WTC11 (cell line): Measurements from ENCODE around the gene SYTL5. TPM values are rescaled to one million over a fixed set of nuclear protein-coding genes. Genes with fewer than 3 reads are reported as not detected.

ENCODE experiments used
- ATAC-seq: fragments of 200-7000 bp; cut with Tn5 transposase; 2 replicates; pipeline ENCODE4 v1.10.0; 2021; ENCODE audit warnings: mild to moderate bottlenecking, moderate library complexity
- CTCF ChIA-PET: fragments of 300-600 bp; sonication (Branson Sonifier 250); formaldehyde crosslinking; loops from one replicate; lab custom pipeline; 2021; ENCODE audit warnings: antibody characterized with exemption; lab: Charles Lee
- POLR2A ChIA-PET: fragments of 350-600 bp; sonication (Branson Sonifier 250); formaldehyde crosslinking; loops from one replicate; lab custom pipeline; 2021; ENCODE audit warnings: antibody characterized with exemption; lab: Charles Lee
- DNase-seq: peaks from one replicate; pipeline ENCODE4 v3.0.0; 2021; ENCODE audit warnings: low spot score
- H3K27ac Mint-ChIP-seq: 2 replicates; pipeline ENCODE4 v1.8.0; 2021; ENCODE audit warnings: mixed read lengths
- H3K27me3 Mint-ChIP-seq: 2 replicates; pipeline ENCODE4 v1.8.0; 2021; ENCODE audit warnings: low read depth, mild to moderate bottlenecking, moderate library complexity, mixed read lengths
- H3K36me3 Mint-ChIP-seq: 2 replicates; pipeline ENCODE4 v1.8.0; 2021; ENCODE audit warnings: mixed read lengths
- H3K4me1 Mint-ChIP-seq: 2 replicates; pipeline ENCODE4 v1.8.0; 2022; ENCODE audit warnings: mixed read lengths
- H3K4me3 Mint-ChIP-seq: 2 replicates; pipeline ENCODE4 v1.8.0; 2021; ENCODE audit warnings: mild to moderate bottlenecking, moderate library complexity, mixed read lengths
- H3K9me3 Mint-ChIP-seq: 2 replicates; pipeline ENCODE4 v1.8.0; 2021; ENCODE audit warnings: mixed read lengths
- ATF3 ChIP-seq: sonication (generic); formaldehyde crosslinking; conservative IDR thresholded peaks from 2 replicates; pipeline ENCODE4 v1.8.1; 2022; ENCODE audit warnings: mild to moderate bottlenecking, missing genetic modification reagents
- CDX4 ChIP-seq: fragments of 250-450 bp; sonication (Bioruptor Pico); IDR thresholded peaks from 2 replicates; pipeline ENCODE4 v1.9.0; 2021; ENCODE audit warnings: moderate library complexity, mild to moderate bottlenecking, inconsistent platforms, borderline replicate concordance
- CTCF ChIP-seq: fragments of 200-600 bp; IDR thresholded peaks from 2 replicates; pipeline ENCODE4 v1.8.0; 2022; ENCODE audit warnings: antibody characterized with exemption
- E2F1 ChIP-seq: sonication (generic); formaldehyde crosslinking; IDR thresholded peaks from 2 replicates; pipeline ENCODE4 v1.8.0; 2022; ENCODE audit warnings: mild to moderate bottlenecking, missing genetic modification reagents
- ETV6 ChIP-seq: sonication (generic); formaldehyde crosslinking; IDR thresholded peaks from 2 replicates; pipeline ENCODE4 v1.8.1; 2022; ENCODE audit warnings: mild to moderate bottlenecking, missing genetic modification reagents
- HMGXB4 ChIP-seq: sonication (generic); formaldehyde crosslinking; IDR thresholded peaks from 2 replicates; pipeline ENCODE4 v1.8.1; 2023; ENCODE audit warnings: mild to moderate bottlenecking, moderate library complexity, missing genetic modification reagents
- NFE2L1 ChIP-seq: sonication (generic); formaldehyde crosslinking; IDR thresholded peaks from 2 replicates; pipeline ENCODE4 v1.8.1; 2023; ENCODE audit warnings: missing genetic modification reagents
- NR3C1 ChIP-seq: sonication (generic); formaldehyde crosslinking; conservative IDR thresholded peaks from 2 replicates; pipeline ENCODE4 v1.8.1; 2023; ENCODE audit warnings: low read depth, mild to moderate bottlenecking, missing genetic modification reagents
- PREB ChIP-seq: sonication (generic); formaldehyde crosslinking; IDR thresholded peaks from 2 replicates; pipeline ENCODE4 v1.8.1; 2022; ENCODE audit warnings: mild to moderate bottlenecking, missing genetic modification reagents, moderate library complexity, borderline replicate concordance
- SMAD4 ChIP-seq: sonication (generic); formaldehyde crosslinking; IDR thresholded peaks from 2 replicates; pipeline ENCODE4 v1.8.0; 2022; ENCODE audit warnings: mild to moderate bottlenecking, missing genetic modification reagents
- SP1 ChIP-seq: sonication (generic); formaldehyde crosslinking; conservative IDR thresholded peaks from 2 replicates; pipeline ENCODE4 v1.8.1; 2022; ENCODE audit warnings: missing genetic modification reagents
- TEAD1 ChIP-seq: sonication (generic); formaldehyde crosslinking; IDR thresholded peaks from 2 replicates; pipeline ENCODE4 v1.8.0; 2022; ENCODE audit warnings: mild to moderate bottlenecking, missing genetic modification reagents
- ZBTB43 ChIP-seq: sonication (generic); formaldehyde crosslinking; IDR thresholded peaks from 2 replicates; pipeline ENCODE4 v1.8.1; 2023; ENCODE audit warnings: mild to moderate bottlenecking, missing genetic modification reagents
- ZNF317 ChIP-seq: sonication (generic); formaldehyde crosslinking; IDR thresholded peaks from 2 replicates; pipeline ENCODE4 v1.8.1; 2023; ENCODE audit warnings: low read depth, mild to moderate bottlenecking, moderate library complexity, missing genetic modification reagents, borderline replicate concordance
- ZNF396 ChIP-seq: fragments of 250-450 bp; sonication (Bioruptor Pico); IDR thresholded peaks from 2 replicates; pipeline ENCODE4 v1.8.0; 2021; ENCODE audit warnings: mild to moderate bottlenecking, moderate library complexity, borderline replicate concordance
- ZNF425 ChIP-seq: fragments of 250-450 bp; sonication (Bioruptor Pico); conservative IDR thresholded peaks from 2 replicates; pipeline ENCODE4 v1.9.0; 2021; ENCODE audit warnings: mild to moderate bottlenecking
- ZNF512 ChIP-seq: sonication (generic); formaldehyde crosslinking; IDR thresholded peaks from 2 replicates; pipeline ENCODE4 v1.8.1; 2022; ENCODE audit warnings: missing genetic modification reagents, borderline replicate concordance
- ZSCAN18 ChIP-seq: fragments of 250-450 bp; sonication (Bioruptor Pico); IDR thresholded peaks from 2 replicates; pipeline ENCODE4 v2.1.2; 2022; ENCODE audit warnings: mild to moderate bottlenecking, moderate library complexity
- total RNA-seq: library from RNA; stranded (reverse); gene quantifications from 3 replicates; pipeline ENCODE4 v1.2.3, GENCODE V29; 2021

The SYTL5 gene
- total RNA-seq, 1 experiment from 2014 or later = 0.26 TPM

GRCh38 chrX:38086451-38087215, 80.3 kb downstream of the SYTL5 start:
- no peaks in the 10 kb centered on the region for H3K36me3 Mint-ChIP-seq
- H3K27me3 Mint-ChIP-seq = no peaks in the 10 kb centered on the region; the same call in 1 of the 2 replicates
- no peaks in the 10 kb centered on the region for H3K4me1 Mint-ChIP-seq
- DNase-seq = no peak
- H3K4me3 Mint-ChIP-seq = no peak overlapping the region
- ChIA-PET CTCF (no interaction called here), POLR2A (no interaction called here)
- H3K27ac Mint-ChIP-seq = no peak overlapping the region
- no peak for TF ChIP-seq CTCF
- TF ChIP-seq ZBTB43 (CRISPR knock-in tag) = no peak
- TF ChIP-seq SMAD4 (CRISPR knock-in tag) = no peak
- TF ChIP-seq ZNF425 (CRISPR knock-in tag) = no peak
- no peak for TF ChIP-seq HMGXB4 (CRISPR knock-in tag)
- no peak for TF ChIP-seq ZSCAN18 (CRISPR knock-in tag)
- TF ChIP-seq ZNF396 (CRISPR knock-in tag) = no peak
- TF ChIP-seq TEAD1 = no peak
- TF ChIP-seq ATF3 (CRISPR knock-in tag) = no peak
- no peak for TF ChIP-seq CDX4 (CRISPR knock-in tag)
- no peak for TF ChIP-seq NR3C1 (CRISPR knock-in tag)
- TF ChIP-seq E2F1 (CRISPR knock-in tag) = no peak
- TF ChIP-seq PREB = no peak
- TF ChIP-seq ZNF512 (CRISPR knock-in tag) = no peak
- TF ChIP-seq SP1 (CRISPR knock-in tag) = no peak
- TF ChIP-seq ZNF317 (CRISPR knock-in tag) = no peak
- TF ChIP-seq NFE2L1 = no peak
- no peak for TF ChIP-seq ETV6 (CRISPR knock-in tag)
- ATAC-seq = no peak
- H3K9me3 Mint-ChIP-seq = no peaks in the 10 kb centered on the region
